Left kidney (tissue), 2 donors: ENCODE data around the gene SDK2. TPM values are rescaled to one million over a fixed set of nuclear protein-coding genes. Genes with fewer than 3 reads are reported as not detected.

ENCODE experiments used
- DNase-seq: peaks from one replicate; pipeline ENCODE4 v3.0.0-alpha.2; 2013
- polyA plus RNA-seq: library from polyadenylated mRNA; unstranded; fragments of 120-200 nt; gene quantifications from one replicate; pipeline ENCODE4 v1.2.1, GENCODE V29; 2013; ENCODE audit not compliant: insufficient read length

The SDK2 gene
- polyA plus RNA-seq, 1 donor, result 9.3 TPM

DNA sequence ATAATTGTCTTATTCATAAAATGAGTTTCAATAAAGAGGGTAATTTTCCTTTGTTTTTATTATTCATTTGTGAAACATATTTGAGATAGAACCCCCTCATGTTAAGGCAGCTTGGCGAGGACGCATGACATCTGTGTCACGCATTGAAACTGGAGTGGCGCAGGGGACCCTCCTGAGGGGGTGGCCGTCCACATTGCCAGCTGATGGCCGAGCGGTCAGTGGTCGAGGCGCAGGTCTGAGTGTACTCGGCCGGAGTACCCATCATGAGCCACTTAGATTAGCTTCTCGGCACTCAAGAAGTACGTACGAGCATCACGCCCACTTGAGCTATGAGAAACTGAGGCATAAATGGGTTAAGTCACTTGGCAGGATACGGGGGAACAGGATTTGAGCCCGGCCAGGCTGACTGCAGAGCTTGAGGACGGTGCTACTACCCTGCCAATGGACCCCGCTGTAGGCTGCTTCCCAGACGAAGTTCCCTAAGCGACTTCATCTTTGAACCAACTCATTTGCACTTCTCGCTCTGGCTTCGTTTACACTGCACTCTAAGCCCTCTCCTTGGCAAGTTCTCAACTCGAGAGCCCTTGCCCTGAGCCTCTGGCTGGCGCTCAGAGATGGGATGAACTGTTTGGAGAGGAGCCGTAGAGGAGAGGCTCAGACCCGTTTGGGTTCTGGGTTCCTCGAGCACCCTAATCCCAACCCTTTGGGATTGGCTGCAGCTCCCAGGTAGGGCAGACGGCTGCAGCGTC is 91.8 kb downstream of the SDK2 start:
- DNase-seq, result no peak

GRCh38 chr17:73551759-73552158 is 92.5 kb downstream of the SDK2 start:
- no peak for DNase-seq

- DNase-seq, result no peak
Observed at GRCh38 chr17:73551144-73551543, 93.1 kb downstream of the SDK2 start.

GRCh38 chr17:73550556-73550955 is 93.7 kb downstream of the SDK2 start:
- no peak for DNase-seq

DNA sequence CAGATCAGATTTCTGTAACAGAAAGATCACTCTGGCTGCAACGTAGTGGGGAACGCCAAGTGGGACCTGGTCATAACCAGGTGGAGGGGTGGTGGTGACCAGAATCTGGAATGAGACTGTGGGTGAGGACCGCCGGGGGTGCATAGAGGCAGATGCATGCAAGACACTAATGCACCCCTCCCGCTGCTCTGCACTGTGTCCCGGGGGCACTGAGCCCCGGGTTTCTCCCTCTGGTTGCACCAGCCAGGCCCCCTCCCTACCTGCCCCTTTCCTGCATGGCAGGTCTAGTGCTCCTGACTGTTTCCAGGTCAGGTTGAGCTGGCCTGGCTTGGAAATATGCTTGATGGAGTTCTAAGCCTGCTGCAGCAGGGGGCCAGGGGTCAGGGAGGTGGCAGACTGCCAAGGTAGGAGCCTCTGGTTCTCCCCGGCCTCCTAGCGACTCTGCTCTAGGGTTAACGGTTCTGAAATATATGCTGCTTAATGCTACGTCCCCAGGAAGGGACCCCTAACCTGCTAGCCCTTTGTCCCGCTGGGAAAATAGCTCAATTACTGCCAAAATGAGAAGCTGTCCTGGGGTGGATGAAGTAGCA is 94.3 kb downstream of the SDK2 start:
- DNase-seq, result no peak

DNA sequence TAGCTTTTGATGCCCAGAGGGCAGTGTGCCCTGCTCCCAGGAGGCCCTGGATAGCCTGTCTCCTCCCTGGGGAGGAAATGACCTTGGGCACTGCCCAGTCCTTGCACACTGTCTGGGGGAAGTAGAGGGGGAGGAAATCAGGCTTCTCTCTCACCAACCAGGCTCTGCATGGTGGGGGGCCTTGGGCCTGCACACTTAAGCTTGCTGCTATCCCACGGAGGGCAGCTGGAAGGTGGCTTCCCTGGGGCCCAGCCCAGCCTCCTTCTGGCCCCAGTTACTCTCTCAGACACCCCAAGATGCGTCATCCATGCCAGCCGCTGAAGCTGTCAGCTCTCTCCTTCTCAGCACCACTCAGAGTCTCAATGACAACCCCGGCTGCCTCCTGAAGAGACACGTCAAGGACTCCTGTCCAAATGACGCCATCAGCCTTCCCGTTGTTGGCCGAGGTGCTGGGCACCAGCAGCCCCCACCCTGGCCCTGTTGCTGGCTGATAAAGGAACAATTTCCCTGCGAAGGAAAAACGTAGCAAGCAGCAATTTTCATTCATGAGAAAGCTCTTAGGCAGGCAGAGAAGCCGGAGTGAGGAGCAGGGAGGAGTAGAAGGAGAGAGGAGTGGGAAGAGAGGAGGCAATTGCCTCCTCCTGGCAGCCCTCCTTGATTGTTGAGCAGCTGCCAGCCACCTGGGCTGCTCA is 95.5 kb downstream of the SDK2 start:
- no peak for DNase-seq

DNA sequence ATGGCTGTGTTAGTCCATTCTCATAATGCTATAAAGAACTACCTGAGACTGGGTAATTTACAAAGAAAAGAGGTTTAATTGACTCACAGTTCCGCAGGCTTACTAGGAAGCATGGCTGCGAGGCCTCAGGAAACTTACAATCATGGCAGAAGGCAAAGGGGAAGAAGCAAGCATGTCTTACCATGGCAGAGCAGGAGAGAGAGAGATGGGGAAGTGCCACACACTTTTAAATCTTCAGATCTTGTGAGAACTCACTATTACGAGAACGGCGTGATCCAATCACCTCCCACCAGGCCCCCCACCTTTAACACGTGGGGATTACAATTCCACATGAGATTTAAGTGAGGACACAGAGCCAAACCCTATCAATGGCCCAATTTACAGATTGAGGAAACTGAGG is 96.5 kb downstream of the SDK2 start:
- no peak for DNase-seq

- no peak for DNase-seq
Observed at GRCh38 chr17:73546770-73547536, 97.3 kb downstream of the SDK2 start.

DNA sequence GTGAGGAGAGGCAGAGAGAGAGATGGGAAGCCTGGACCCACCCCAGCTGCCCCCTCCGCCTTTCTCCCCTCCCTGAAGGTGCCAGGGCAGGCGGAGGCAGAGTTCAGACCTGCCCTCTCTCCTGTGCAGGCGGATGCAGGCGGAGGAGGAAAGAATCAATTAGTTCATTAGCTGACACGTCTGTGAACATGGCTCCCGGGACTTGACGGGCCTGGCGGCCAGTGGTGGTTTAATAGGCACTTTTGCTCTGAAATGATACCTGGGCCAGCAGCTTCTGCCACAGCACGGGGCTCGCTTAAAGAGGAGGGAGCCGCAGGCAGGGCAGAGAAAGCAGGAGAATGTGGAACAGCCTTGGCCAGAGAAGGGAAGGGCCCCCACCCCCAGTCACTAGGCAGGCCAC is 98.1 kb downstream of the SDK2 start:
- no peak for DNase-seq

- DNase-seq, result no peak
Observed at GRCh38 chr17:73545109-73546032, 98.9 kb downstream of the SDK2 start.

- DNase-seq, result no peak
Observed at GRCh38 chr17:73544333-73544732, 99.9 kb downstream of the SDK2 start.

- no peak for DNase-seq
Observed at GRCh38 chr17:73542323-73542722, 101.9 kb downstream of the SDK2 start.

GRCh38 chr17:73541561-73541981 is 102.7 kb downstream of the SDK2 start:
- DNase-seq, result no peak

DNA sequence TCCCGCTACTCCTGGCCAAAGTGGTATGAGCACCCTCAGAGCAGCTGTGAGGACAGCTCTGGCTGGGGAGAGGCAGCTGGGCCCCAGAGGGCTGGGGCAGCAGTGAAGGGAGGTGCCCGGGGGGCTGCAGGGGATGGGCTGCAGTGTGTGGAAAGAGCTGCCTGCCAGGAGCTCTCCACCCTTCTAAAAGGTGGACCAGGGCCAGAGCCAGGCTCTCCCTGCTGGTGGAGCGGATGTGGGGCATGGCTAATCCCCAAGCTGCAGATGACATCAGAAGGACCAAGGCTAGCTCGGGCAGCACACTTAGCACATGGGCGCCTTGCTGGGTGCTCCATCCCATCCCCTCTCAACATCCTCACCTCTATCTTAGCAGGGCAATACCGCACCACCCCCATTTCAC is 103.1 kb downstream of the SDK2 start:
- no peak for DNase-seq

DNA sequence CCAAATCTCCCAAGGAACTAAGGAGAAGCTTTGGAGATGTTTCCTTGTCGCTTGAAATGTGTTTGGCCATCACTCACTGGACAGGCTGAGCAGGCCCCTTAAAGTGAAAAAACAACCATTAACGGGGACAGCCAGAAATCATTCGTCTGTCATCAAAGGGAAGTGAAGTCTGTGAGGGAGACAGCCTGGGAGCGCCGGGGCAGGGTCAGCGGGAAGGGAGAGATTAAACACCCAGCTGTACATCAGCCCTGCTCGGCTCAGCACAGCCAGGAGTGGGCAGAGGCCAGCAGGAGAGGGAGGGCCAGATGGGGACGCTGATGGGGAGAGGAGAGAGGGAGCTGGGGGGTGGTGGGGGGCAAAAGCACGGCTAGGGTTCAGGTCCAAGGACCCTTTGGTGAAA is 105.1 kb downstream of the SDK2 start:
- DNase-seq, result no peak

DNA sequence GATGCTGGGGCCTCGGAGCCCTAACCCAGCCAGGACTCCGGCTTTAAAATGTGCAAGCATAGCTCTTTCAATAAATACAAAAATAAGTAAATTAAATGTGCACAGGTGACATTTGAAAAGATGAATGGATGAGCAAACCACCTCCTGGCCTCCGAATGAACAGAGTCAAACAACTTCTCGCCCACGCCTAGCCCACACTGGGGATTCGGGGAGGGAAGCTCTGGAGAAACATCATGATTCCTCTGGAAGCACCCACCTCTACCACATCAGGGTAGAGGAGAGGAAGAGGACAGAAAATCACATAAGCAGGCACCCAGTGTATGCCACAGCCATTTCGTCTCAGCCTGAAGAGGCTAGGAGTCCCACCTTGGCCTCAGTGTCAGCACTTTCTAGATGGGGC is 105.8 kb downstream of the SDK2 start:
- DNase-seq, result no peak

DNA sequence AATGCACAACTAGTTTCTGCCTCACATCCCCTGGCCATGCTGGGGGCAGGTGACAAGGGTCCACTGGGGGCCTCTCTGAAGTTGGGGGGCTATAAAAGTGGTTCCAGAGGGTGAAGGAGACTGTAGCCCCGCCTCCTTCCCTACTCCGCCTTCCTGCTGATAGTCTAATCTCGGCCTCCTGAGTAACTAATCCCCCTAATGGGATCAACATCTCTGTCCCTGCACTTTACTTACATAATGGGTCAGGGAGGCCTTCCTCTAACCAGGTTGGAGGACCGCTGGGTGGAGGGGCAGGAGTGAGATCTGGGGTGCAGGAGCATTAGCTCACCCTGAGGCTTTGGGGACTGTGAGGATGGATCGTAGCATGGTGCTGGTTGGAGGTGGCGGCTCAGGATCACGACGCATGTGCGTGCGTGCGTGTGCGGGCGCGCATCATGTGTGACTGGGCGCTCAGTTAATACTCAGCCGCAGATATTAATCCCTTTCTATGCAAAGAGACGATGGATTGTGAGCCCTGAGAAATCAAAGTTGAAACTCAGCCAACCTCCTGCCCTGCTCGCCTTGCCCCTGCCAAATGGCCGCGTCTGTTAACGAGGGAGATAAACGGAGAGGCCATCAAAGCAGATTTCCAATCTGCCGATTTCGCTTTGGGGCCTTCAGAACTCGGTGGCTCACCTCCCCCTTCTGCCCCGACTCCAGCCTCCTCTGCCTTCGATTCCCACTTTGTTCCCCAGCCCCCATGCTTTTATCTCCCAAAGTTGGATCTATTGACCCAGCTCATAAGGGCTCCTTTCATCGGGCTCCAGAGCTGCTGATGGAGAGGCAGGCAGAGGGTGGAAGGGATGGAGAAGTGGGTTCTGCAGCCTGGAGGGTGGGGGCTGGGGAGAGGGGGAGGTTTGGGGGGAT is 107.3 kb downstream of the SDK2 start:
- DNase-seq, result no peak

GRCh38 chr17:73535746-73536145 is 108.5 kb downstream of the SDK2 start:
- DNase-seq, result no peak

DNA sequence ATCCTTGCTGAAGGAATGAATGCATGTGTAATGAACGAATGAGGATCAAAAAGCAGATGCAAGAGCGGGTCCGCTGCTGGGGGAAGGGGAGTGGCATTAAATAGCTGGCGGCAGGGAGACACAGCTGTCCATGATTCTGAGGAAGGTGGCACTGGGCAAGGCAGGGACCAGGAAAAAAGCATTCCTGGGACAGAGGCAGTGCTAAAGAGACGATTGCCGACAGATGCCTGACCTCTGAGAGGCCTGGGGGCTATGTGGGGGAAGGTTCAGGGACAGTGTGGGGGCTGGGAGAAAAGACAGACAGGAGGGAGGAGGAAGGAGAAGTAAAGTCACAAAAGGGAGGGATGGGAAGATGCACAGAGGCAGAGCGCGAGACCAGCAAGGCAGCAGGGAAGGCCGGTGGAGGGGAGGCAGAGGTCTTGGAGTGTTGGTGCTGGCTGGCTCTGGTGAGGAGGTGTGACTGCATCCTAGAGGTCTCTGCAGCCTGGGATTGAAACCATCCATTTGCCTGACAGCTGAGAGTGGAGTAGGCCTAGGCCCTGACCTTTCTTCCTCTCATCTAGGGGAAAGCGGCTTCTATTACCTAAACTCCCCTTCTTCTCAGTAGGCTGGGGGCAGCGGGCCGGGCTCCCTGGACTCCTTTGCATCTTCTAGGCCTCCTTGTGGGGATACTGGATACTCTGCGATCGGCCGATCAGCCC is 109.9 kb downstream of the SDK2 start:
- DNase-seq, result no peak

DNA sequence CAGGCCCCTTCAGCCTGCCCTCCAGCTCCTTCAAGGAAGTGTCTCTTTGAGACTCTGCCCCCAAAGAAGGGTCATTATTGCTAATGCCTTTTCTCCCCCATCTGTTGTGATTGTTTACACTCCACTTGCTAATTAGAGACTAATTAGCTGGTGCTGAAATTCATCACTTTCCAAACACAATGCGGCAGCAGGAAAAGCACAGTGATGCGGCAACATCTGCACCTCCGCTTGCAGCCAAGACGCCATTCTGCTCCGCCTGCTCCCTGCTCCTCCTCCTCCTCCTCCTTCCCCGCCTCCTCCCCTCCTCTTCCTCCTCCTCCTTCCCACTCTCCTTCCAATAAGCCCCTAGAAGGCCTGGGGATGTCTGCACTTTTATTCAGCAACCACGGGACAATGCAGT is 110.5 kb downstream of the SDK2 start:
- no peak for DNase-seq
